NCI-H2029 (cell line): ENCODE data around the gene IPO8.
A peak's percentile ranks its signal among the peaks of the same experiment; 100 is the strongest.
"Not testable (repeated sequence)": the region's sequence is repeated elsewhere in the genome, so short reads cannot be mapped to it uniquely, and the experiment has no call there.

Experiments used
- DNase-seq: peaks from one replicate; lab custom pipeline; 2025; lab: John Stamatoyannopoulos, UW

Gene IPO8

DNA sequence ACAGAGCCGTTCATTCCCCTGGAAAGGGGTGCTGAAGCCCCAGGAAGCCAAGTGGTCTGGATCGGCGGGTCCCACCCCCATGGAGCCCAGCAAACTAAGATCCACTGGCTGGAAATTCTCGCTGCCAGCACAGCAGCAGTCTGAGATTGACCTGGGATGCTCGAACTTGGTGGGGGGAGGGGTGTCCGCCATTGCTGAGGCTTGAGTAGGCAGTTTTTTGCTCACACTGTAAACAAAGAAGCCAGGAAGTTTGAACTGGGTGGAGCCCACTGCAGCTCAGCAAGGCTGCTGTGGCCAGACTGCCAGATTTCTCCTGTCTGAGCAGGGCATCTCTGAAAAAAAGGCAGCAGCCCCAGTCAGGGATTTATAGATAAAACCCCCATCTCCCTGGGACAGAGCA, 91.4 kb downstream of the IPO8 start:
- not testable (repeated sequence) for DNase-seq

DNA sequence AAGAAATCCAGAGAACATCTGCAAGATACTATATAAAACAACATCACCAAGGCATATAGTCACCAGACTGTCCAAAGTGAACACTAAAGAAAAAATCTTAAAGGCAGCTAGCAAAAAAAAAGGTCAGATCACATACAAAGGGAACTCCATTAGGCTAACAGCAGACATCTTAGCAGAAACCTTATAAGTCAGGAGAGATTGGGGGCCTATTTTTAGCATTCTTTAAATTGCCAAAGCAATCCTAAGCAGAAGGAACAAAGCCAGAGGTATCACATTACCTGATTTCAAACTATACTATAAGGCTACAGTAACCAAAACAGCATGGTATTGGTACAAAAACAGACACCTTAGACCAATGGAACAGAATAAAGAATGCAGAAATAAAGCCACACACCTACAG, 92.5 kb downstream of the IPO8 start:
- no peak for DNase-seq

DNA sequence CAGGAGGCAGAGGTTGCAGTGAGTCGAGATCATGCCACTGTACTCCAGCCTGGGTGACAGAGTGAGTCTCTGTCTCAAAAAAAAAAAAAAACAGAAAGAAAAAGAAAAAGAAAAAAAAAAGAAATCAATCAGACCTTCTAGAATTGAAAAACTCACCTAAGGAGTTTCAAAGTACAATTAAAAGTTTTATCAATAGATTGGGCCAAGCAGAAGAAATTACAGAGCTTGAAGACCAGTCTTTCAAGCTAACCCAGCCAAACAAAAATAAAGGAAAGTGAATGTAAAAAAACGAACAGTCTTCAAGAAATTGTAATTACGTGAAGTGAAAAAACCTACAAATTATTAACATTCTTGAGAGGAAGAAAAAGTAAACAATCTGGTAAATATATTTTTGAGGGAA, 93.0 kb downstream of the IPO8 start:
- DNase-seq = no peak

DNA sequence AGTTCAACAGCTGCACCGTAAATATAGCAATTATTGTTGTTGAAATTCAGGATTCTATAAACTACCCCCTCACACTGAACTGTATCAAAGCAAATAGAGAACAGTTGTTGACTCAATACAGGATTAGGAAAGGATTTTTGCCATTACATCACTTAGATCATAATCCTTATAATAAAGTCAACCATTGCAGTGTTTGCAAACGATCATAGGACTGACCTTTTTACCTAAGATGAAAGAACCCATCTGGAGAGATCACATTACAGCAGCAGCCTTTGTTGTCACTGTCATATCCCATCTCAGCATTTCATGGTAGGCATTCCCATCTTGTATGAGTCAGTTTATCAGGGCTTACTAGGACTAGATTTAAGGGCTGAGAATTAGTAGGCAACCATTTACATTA, 96.1 kb downstream of the IPO8 start:
- peak; percentile 92 for DNase-seq

DNA sequence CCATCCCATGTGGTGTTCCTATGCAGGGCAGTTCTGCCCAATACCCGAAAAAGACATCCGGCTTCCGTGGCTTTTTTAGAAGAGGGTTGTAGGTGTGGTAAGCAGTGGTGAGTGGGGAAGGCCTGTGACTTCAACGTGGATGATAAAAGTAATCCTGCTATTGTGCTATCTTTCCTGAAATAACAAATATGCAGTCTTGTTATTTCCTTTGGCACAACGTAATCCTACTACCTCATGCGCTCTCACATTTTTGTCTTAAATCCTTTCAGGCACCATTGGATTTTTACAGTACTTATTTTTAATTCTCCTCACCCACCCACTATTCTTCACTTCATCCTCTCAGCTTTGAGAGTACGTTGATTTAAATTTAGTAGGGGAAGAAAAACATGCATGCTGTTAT, 96.8 kb downstream of the IPO8 start:
- no peak for DNase-seq

DNA sequence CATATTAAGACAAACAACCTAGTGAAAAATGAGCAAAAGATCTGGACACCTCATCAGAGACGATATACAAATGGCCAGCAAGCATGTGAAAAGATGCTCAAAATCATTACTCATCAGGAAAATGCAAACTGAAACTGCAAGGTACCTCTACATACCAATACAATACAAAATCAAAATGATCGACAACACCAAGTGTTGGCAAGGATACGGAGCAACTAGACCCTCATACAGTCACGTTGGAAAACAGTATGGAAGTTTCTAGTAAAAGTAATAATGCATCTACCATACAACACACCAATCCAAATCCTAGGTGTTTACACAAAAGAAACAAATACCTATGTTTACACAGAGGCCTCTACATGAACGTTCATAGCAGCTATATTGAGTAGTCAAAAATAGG, 99.9 kb downstream of the IPO8 start:
- no peak for DNase-seq

DNA sequence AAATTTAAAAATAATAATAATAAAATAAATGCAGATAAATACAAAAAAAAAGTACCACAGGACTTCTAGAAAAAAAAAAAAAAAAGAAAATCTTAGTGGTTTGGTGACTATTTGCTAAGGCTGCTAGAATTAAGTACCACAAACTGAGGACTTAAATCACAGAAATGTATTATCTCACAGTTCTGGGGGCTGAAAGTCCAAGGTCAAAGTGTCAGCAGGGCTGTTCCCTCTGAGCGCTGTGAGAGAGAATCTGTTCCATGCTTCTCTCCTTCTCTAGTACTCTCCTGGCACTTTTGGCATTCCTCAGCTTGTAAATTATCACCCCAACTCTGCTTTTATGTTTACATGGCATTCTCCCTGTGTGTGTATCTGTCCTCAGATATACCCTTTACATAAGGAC, 101.2 kb downstream of the IPO8 start:
- no peak for DNase-seq

DNA sequence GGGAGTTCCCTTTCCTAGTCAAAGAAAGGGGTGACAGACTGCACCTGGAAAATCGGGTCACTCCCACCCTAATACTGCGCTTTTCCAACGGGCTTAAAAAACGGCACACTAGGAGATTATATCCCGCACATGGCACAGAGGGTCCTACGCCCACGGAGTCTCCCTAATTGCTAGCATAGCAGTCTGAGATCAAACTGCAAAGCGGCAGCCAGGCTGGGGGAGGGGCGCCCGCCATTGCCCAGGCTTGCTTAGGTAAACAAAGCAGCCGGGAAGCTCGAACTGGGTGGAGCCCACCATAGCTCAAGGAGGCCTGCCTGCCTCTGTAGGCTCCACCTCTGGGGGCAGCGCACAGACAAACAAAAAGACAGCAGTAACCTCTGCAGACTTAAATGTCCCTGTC, 107.1 kb downstream of the IPO8 start:
- not testable (repeated sequence) for DNase-seq

DNA sequence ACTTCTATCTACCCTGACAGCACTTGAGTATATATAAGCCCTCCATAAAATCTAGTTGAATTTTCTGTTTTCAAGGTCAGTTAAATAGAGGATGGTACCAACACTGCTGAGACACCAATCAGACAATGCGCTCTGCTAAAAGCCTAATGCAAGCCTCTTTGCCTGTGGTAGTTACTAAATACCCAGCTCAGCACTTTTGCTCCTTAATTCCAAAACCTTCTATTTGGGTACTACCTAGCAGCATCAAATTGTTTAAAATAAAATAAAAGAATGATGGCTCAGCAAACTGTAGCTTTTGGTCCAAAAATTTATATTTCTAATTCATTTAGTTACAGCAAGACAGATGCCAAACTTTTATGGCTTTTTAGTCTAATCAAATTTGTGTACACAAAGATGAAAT, 107.9 kb downstream of the IPO8 start:
- DNase-seq = no peak

DNA sequence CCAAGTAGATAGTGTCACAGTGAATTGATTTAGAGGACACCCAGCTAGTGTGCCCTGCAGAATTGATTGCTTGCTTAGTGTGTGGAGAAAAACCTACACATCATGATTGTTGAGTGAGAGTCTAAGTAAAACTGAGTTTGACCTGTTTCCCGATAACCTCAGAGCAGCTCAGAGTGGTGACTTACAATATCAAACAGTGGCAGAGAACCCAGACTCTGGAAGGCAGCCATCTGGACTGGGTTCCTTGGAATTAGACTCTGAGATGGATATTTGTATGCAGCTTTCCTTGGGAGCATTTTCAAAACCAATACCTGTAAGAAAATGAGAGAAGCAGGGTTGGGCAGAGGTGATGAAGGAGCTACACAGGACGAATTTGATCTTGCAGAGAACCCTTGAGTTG, 109.8 kb downstream of the IPO8 start:
- no peak for DNase-seq

DNA sequence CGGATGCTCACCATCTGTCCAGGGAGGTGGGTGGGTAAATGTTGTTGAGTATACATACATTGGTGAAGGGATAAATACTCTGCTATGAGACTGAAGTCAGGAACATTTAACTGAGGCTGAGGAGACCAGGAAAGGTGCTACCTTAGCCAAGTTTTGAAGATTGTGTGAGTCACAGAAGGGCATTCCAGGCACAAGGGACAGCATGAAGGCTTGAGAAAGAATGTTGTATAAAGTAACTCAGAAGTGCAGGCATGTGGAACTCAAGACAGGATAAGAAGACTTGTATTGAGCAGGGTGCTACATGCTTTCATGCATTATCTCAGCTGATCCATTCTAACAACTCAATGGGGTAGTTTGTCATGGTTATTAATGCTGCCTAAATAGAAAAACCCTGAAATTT, 112.7 kb downstream of the IPO8 start:
- no peak for DNase-seq

DNA sequence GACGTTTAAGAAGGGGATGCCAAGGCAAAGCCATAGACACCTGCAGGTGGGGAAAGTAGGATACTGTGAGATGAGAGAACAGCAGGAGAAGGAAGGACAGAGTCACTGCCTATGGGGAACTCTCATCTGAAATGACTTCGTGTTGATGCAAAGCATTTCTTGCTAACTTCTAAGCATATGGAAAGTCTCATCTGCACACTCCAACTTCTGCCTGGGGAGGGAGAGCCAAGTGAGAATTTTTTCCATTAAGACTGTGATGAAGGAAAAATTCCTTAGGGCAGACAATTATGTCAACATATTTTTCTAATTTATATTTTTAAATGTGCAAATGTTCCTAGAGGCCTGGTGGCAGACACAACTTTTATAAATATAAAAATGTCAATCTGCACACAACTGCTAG, 115.3 kb downstream of the IPO8 start:
- DNase-seq = no peak
